ENCODE results near the gene PCSK7.

DNA sequence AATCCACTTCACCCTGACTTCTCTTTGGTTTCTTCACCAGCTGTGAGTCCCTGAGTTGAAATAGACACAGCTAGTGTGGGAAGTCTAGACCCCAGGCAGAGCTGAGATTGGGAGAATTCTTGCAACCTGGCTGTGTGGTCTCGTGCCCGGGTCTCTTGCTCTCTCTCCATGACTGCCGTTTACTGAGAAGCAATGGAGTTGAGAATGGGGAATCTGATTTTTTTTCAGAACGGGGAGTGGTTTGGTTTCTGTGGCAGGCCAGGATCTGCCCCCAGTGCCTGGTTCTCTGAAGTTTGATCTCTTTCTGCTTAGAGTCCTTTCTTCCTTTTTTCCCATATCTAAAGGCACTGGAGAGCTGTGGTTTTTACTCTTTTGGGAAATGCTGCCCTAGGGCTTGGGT lies 51.9 kb downstream of the PCSK7 start:
- TF ChIP-seq, protein P1, sequence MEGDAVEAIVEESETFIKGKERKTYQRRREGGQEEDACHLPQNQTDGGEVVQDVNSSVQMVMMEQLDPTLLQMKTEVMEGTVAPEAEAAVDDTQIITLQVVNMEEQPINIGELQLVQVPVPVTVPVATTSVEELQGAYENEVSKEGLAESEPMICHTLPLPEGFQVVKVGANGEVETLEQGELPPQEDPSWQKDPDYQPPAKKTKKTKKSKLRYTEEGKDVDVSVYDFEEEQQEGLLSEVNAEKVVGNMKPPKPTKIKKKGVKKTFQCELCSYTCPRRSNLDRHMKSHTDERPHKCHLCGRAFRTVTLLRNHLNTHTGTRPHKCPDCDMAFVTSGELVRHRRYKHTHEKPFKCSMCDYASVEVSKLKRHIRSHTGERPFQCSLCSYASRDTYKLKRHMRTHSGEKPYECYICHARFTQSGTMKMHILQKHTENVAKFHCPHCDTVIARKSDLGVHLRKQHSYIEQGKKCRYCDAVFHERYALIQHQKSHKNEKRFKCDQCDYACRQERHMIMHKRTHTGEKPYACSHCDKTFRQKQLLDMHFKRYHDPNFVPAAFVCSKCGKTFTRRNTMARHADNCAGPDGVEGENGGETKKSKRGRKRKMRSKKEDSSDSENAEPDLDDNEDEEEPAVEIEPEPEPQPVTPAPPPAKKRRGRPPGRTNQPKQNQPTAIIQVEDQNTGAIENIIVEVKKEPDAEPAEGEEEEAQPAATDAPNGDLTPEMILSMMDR (IDR thresholded peaks at IDR 0.05): no peak
- no peak for TF ChIP-seq POLR2AphosphoS5 (IDR thresholded peaks at IDR 0.05)

All from prostate gland (tissue), 2 donors.